PFSK-1 (cell line): ENCODE results near the gene USPL1.

ENCODE experiments used
- FOXP2 ChIP-seq: optimal IDR thresholded peaks from 2 replicates; pipeline ENCODE3; 2011; ENCODE audit warnings: borderline replicate concordance, control low read depth, inconsistent platforms; ENCODE audit not compliant: insufficient read depth; ENCODE audit errors: extremely low read length, extremely low read depth
- POLR2AphosphoS5 ChIP-seq: IDR thresholded peaks from 2 replicates; pipeline ENCODE4 v1.6.1; 2012; ENCODE audit warnings: low read depth, mild to moderate bottlenecking, control low read depth, low read length, moderate library complexity
- REST ChIP-seq, 2 experiments: IDR thresholded peaks; 2 replicates each; pipeline versions ENCODE4 v1.6.1 to v1.8.0; 2011 to 2012; ENCODE audit warnings: low read depth in 2 of 2, low read length in 2 of 2, control low read depth in 1 of 2, inconsistent platforms in 1 of 2, mild to moderate bottlenecking in 1 of 2, moderate library complexity in 1 of 2; ENCODE audit not compliant: insufficient read depth in 1 of 2
- SIN3A ChIP-seq: IDR thresholded peaks from 2 replicates; pipeline ENCODE4 v1.6.1; 2012; ENCODE audit warnings: mild to moderate bottlenecking, low read length, moderate library complexity, borderline replicate concordance; ENCODE audit not compliant: insufficient read depth
- TAF1 ChIP-seq: IDR thresholded peaks from 2 replicates; pipeline ENCODE4 v1.6.1; 2012; ENCODE audit warnings: low read length, control low read depth, borderline replicate concordance; ENCODE audit not compliant: insufficient read depth

The USPL1 gene

DNA sequence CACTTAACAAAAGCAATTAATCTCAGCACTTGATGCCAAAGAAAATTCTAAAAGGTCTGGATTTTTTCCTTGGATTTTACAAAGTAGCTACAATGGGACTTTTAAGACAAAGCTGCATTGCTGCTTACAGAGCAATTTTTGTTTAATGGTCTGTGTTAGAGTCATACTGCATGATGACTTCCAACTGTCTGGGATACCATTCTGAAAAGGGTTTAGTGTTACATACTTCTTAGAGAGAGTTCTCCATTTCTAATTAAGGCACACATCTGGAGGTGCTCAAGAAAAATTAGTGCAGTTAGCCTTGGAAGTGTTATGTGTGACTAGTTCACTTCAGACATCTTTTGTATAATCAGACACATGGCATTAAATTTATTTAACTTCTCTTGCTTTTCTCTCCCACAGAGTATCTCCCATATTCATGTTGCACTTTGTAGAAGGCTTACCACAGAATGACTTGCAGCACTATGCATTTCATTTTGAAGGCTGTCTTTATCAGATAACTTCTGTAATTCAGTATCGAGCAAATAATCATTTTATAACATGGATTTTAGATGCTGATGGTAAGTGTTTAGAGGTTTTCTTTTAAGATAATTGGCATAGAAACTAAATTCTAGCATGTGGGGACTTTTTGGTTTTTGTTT, 35.1 kb downstream of the USPL1 start:
- no peak for TF ChIP-seq SIN3A
- no peak for TF ChIP-seq REST (IDR thresholded peaks at IDR 0.05; ENCODE audit: insufficient read depth in 1 of 2, low read depth in 2 of 2, low read length in 2 of 2)
- no peak for TF ChIP-seq FOXP2
- TF ChIP-seq TAF1 = no peak
- TF ChIP-seq POLR2AphosphoS5 = no peak

- TF ChIP-seq SIN3A (no peak), REST (IDR thresholded peaks at IDR 0.05; ENCODE audit: insufficient read depth in 1 of 2, low read depth in 2 of 2, low read length in 2 of 2) (no peak), POLR2AphosphoS5 (no peak), FOXP2 (no peak), TAF1 (no peak)
Measured at GRCh38 chr13:30654430-30654829, 36.7 kb downstream of the USPL1 start.

DNA sequence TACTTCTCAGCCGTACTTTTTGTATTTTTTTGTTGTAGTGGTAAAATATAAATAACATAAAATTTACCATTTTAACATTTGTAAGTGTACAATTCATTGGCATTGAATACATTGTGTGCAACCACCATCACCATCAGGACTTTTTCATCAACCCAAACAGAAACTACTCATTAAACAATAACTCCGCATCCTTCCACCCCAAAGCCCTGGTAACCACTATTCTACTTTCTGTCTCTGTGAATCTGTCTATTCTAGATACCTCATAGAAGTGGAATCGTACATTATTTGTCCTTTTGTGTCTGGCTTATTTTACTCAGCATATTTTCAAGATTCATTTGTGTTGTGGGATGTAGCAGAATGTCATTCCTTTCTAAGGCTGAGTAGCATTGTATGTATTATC, 38.5 kb downstream of the USPL1 start:
- TF ChIP-seq FOXP2 = no peak
- no peak for TF ChIP-seq TAF1

- TF ChIP-seq SIN3A (no peak), POLR2AphosphoS5 (no peak), REST (IDR thresholded peaks at IDR 0.05; ENCODE audit: insufficient read depth in 1 of 2, low read depth in 2 of 2, low read length in 2 of 2) (no peak), TAF1 (no peak)
Measured at GRCh38 chr13:30659980-30660379, 42.3 kb downstream of the USPL1 start.

GRCh38 chr13:30660796-30661195, 43.1 kb downstream of the USPL1 start:
- TF ChIP-seq REST (IDR thresholded peaks at IDR 0.05; ENCODE audit: insufficient read depth in 1 of 2, low read depth in 2 of 2, low read length in 2 of 2) (no peak), SIN3A (no peak), POLR2AphosphoS5 (no peak), FOXP2 (no peak), TAF1 (no peak)
